ENCODE results near the gene PGF. TPM values are rescaled to one million over a fixed set of nuclear protein-coding genes. Genes with fewer than 3 reads are reported as not detected.

The PGF gene
- total and polyA plus RNA-seq, 2 of the 13 experiments (the other 11 are each of a cell fraction or from before 2014, with no cell fraction given) = 10.7 to 27.5 TPM

GRCh38 chr14:74913986-74914573, 41.3 kb downstream of the PGF start (continued):
- TF ChIP-seq ZNF775 (CRISPR knock-in tag; IDR thresholded peaks at IDR 0.05; ENCODE audit: borderline replicate concordance) (no peak), CREM (IDR thresholded peaks at IDR 0.05) (no peak), CREM (CRISPR knock-in tag; IDR thresholded peaks at IDR 0.05) (no peak), ZNF225 (CRISPR knock-in tag; IDR thresholded peaks at IDR 0.05) (no peak), CBFB (CRISPR knock-in tag; IDR thresholded peaks at IDR 0.05) (no peak), ZNF326 (CRISPR knock-in tag; IDR thresholded peaks at IDR 0.05; ENCODE audit: borderline replicate concordance) (no peak), ZNF382 (CRISPR knock-in tag; IDR thresholded peaks at IDR 0.05; ENCODE audit: borderline replicate concordance) (no peak), BCL3 (CRISPR knock-in tag; IDR thresholded peaks at IDR 0.05) (no peak), GATAD2A (CRISPR knock-in tag; IDR thresholded peaks at IDR 0.05) (0 out of 2 replicates have a peak, but pooled peaks have one; percentile 17), ZNF331 (CRISPR knock-in tag; IDR thresholded peaks at IDR 0.05) (no peak), HOXA7 (CRISPR knock-in tag; IDR thresholded peaks at IDR 0.05) (no peak), ZNF33A (CRISPR knock-in tag; IDR thresholded peaks at IDR 0.05; ENCODE audit: borderline replicate concordance) (no peak), NR2F1 (CRISPR knock-in tag; IDR thresholded peaks at IDR 0.05) (no peak), HOXD1 (CRISPR knock-in tag; IDR thresholded peaks at IDR 0.05) (no peak), POLR2AphosphoS5 (IDR thresholded peaks at IDR 0.05; ENCODE audit: low read depth, low read length) (no peak), ETV5 (CRISPR knock-in tag; IDR thresholded peaks at IDR 0.05; ENCODE audit: borderline replicate concordance) (no peak), ZNF556 (CRISPR knock-in tag; IDR thresholded peaks at IDR 0.05; ENCODE audit: borderline replicate concordance) (no peak), ERF (CRISPR knock-in tag; IDR thresholded peaks at IDR 0.05) (peak; percentile 36; the same call in 1 of the 2 replicates), ATAD3A (CRISPR knock-in tag; IDR thresholded peaks at IDR 0.05) (no peak), ZSCAN9 (CRISPR knock-in tag; IDR thresholded peaks at IDR 0.05; ENCODE audit: borderline replicate concordance) (no peak), ZNF143 (CRISPR knock-in tag; IDR thresholded peaks at IDR 0.05) (no peak), SMARCE1 (IDR thresholded peaks at IDR 0.05; ENCODE audit: borderline replicate concordance) (no peak), RFX3 (CRISPR knock-in tag; IDR thresholded peaks at IDR 0.05) (no peak), ZNF274 (CRISPR knock-in tag; IDR thresholded peaks at IDR 0.05) (no peak)
- TF ChIP-seq, protein P1, sequence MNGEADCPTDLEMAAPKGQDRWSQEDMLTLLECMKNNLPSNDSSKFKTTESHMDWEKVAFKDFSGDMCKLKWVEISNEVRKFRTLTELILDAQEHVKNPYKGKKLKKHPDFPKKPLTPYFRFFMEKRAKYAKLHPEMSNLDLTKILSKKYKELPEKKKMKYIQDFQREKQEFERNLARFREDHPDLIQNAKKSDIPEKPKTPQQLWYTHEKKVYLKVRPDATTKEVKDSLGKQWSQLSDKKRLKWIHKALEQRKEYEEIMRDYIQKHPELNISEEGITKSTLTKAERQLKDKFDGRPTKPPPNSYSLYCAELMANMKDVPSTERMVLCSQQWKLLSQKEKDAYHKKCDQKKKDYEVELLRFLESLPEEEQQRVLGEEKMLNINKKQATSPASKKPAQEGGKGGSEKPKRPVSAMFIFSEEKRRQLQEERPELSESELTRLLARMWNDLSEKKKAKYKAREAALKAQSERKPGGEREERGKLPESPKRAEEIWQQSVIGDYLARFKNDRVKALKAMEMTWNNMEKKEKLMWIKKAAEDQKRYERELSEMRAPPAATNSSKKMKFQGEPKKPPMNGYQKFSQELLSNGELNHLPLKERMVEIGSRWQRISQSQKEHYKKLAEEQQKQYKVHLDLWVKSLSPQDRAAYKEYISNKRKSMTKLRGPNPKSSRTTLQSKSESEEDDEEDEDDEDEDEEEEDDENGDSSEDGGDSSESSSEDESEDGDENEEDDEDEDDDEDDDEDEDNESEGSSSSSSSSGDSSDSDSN (CRISPR knock-in tag; IDR thresholded peaks at IDR 0.05) = no peak
- TF ChIP-seq, protein P2, sequence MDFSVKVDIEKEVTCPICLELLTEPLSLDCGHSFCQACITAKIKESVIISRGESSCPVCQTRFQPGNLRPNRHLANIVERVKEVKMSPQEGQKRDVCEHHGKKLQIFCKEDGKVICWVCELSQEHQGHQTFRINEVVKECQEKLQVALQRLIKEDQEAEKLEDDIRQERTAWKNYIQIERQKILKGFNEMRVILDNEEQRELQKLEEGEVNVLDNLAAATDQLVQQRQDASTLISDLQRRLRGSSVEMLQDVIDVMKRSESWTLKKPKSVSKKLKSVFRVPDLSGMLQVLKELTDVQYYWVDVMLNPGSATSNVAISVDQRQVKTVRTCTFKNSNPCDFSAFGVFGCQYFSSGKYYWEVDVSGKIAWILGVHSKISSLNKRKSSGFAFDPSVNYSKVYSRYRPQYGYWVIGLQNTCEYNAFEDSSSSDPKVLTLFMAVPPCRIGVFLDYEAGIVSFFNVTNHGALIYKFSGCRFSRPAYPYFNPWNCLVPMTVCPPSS (IDR thresholded peaks at IDR 0.05) = no peak
- TF ChIP-seq, protein P3, sequence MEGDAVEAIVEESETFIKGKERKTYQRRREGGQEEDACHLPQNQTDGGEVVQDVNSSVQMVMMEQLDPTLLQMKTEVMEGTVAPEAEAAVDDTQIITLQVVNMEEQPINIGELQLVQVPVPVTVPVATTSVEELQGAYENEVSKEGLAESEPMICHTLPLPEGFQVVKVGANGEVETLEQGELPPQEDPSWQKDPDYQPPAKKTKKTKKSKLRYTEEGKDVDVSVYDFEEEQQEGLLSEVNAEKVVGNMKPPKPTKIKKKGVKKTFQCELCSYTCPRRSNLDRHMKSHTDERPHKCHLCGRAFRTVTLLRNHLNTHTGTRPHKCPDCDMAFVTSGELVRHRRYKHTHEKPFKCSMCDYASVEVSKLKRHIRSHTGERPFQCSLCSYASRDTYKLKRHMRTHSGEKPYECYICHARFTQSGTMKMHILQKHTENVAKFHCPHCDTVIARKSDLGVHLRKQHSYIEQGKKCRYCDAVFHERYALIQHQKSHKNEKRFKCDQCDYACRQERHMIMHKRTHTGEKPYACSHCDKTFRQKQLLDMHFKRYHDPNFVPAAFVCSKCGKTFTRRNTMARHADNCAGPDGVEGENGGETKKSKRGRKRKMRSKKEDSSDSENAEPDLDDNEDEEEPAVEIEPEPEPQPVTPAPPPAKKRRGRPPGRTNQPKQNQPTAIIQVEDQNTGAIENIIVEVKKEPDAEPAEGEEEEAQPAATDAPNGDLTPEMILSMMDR (CRISPR knock-in tag; IDR thresholded peaks at IDR 0.05) = peak; percentile 90
